GM12878 (cell line): ENCODE data around the gene ARID3B. TPM values are rescaled to one million over a fixed set of nuclear protein-coding genes. Genes with fewer than 3 reads are reported as not detected.

ENCODE experiments used
- BCL11A ChIP-seq: IDR thresholded peaks from 2 replicates; pipeline ENCODE4 v1.6.1; 2011; ENCODE audit warnings: low read depth, low read length
- BCL3 ChIP-seq: IDR thresholded peaks from 2 replicates; pipeline ENCODE4 v1.6.1; 2011; ENCODE audit warnings: borderline replicate concordance, low read depth, mild to moderate bottlenecking, moderate library complexity, low read length; ENCODE audit not compliant: insufficient read depth, poor library complexity, severe bottlenecking
- BMI1 ChIP-seq: fragments of 450-650 bp; IDR thresholded peaks from 2 replicates; pipeline ENCODE4 v1.6.1; 2016; ENCODE audit warnings: mild to moderate bottlenecking, moderate library complexity, borderline replicate concordance
- CBX3 ChIP-seq: fragments of 200-600 bp; sonication (generic); IDR thresholded peaks from 2 replicates; pipeline ENCODE4 v1.6.1; 2016; ENCODE audit warnings: low read depth, borderline replicate concordance
- GABPA ChIP-seq: IDR thresholded peaks from 2 replicates; pipeline ENCODE4 v1.6.1; 2014; ENCODE audit warnings: antibody characterized with exemption, low read depth, mild to moderate bottlenecking, inconsistent platforms
- GATAD2B ChIP-seq: fragments of 450-650 bp; conservative IDR thresholded peaks from 2 replicates; pipeline ENCODE4 v1.6.1; 2017; ENCODE audit warnings: low read depth, mild to moderate bottlenecking, moderate library complexity
- HDAC6 ChIP-seq: fragments of 200-600 bp; sonication (generic); IDR thresholded peaks from one replicate; pipeline ENCODE4 v1.8.0; 2017; ENCODE audit warnings: antibody characterized with exemption; ENCODE audit not compliant: unreplicated experiment
- HDGF ChIP-seq: fragments of 450-650 bp; IDR thresholded peaks from 2 replicates; pipeline ENCODE4 v1.6.1; 2016; ENCODE audit warnings: antibody characterized with exemption
- IRF3 ChIP-seq: fragments of 450-650 bp; IDR thresholded peaks from 2 replicates; pipeline ENCODE4 v1.6.1; 2014; ENCODE audit warnings: mild to moderate bottlenecking
- MYC ChIP-seq: IDR thresholded peaks from 2 replicates; pipeline ENCODE4 v1.6.1; 2011; ENCODE audit warnings: mild to moderate bottlenecking, low read length, moderate library complexity, inconsistent platforms; ENCODE audit not compliant: insufficient read depth, insufficient replicate concordance, insufficient read length, severe bottlenecking
- POU2F2 ChIP-seq: IDR thresholded peaks from 3 replicates; pipeline ENCODE4 v1.6.1; 2011; ENCODE audit warnings: low read depth, mild to moderate bottlenecking, low read length, borderline replicate concordance
- RB1 ChIP-seq: fragments of 450-650 bp; formaldehyde crosslinking; IDR thresholded peaks from 2 replicates; pipeline ENCODE4 v1.6.1; 2017; ENCODE audit warnings: mild to moderate bottlenecking, borderline replicate concordance
- RCOR1 ChIP-seq: conservative IDR thresholded peaks from 2 replicates; pipeline ENCODE4 v1.6.1; 2012; ENCODE audit warnings: low read depth, low read length, improper control_type of control experiment
- RUNX3 ChIP-seq: IDR thresholded peaks from 2 replicates; pipeline ENCODE4 v1.6.1; 2012; ENCODE audit warnings: low read length, inconsistent platforms
- SMC3 ChIP-seq: IDR thresholded peaks from 2 replicates; pipeline ENCODE4 v1.6.1; 2011; ENCODE audit warnings: low read length, improper control_type of control experiment, borderline replicate concordance
- SP1 ChIP-seq: IDR thresholded peaks from one replicate; pipeline ENCODE4 v1.6.1; 2011; ENCODE audit warnings: low read depth, low read length
- SREBF1 ChIP-seq: IDR thresholded peaks from 2 replicates; pipeline ENCODE4 v1.6.1; 2012; ENCODE audit warnings: mild to moderate bottlenecking, low read length
- STAT1 ChIP-seq: fragments of 450-650 bp; conservative IDR thresholded peaks from 2 replicates; pipeline ENCODE4 v1.6.1; 2014; ENCODE audit warnings: antibody characterized with exemption, mild to moderate bottlenecking
- TARDBP ChIP-seq: IDR thresholded peaks from 2 replicates; pipeline ENCODE4 v1.6.1; 2016; ENCODE audit warnings: borderline replicate concordance
- TBL1XR1 ChIP-seq: IDR thresholded peaks from 2 replicates; pipeline ENCODE4 v1.6.1; 2012; ENCODE audit warnings: low read depth, low read length, improper control_type of control experiment
- WRNIP1 ChIP-seq: IDR thresholded peaks from 2 replicates; pipeline ENCODE4 v1.6.1; 2011; ENCODE audit warnings: low read depth, low read length, improper control_type of control experiment, borderline replicate concordance
- YBX1 ChIP-seq: fragments of 450-650 bp; IDR thresholded peaks from 2 replicates; pipeline ENCODE4 v1.6.1; 2016; ENCODE audit warnings: antibody characterized with exemption
- ZNF207 ChIP-seq: fragments of 450-650 bp; IDR thresholded peaks from 2 replicates; pipeline ENCODE4 v1.6.1; 2014; ENCODE audit warnings: antibody characterized with exemption, mild to moderate bottlenecking, borderline replicate concordance
- ZNF24 ChIP-seq: fragments of 450-650 bp; IDR thresholded peaks from 2 replicates; pipeline ENCODE4 v1.6.1; 2017; ENCODE audit warnings: antibody characterized with exemption, mild to moderate bottlenecking
- polyA plus RNA-seq, 11 experiments: library from polyadenylated mRNA; depleted of rRNA in 4 of 11; unstranded in 6 of 11; stranded (reverse) in 5 of 11; fragments of >200 nt; fragmentation: Nextera tagmentation in 4 of 11; fragmentation: Illumina TruSeq in 1 of 11; extraction: Ambion mirVana in 4 of 11; extraction: Trizol in 1 of 11; gene quantifications; 1 replicate in 1 of 11; 2 replicates in 10 of 11; pipeline versions ENCODE4 v1.2.1 to v1.2.3, GENCODE V29; 2011 to 2016; ENCODE audit warnings: inconsistent platforms in 2 of 11, missing spikeins in 2 of 11, low read depth in 1 of 11
- total RNA-seq, 4 experiments: library from RNA; depleted of rRNA in 3 of 4; stranded (reverse); fragments of >200 nt in 3 of 4; fragmentation: Illumina TruSeq in 1 of 4; extraction: Trizol in 1 of 4; gene quantifications; 2 replicates each; pipeline versions ENCODE4 v1.2.1 to v1.2.3, GENCODE V29; 2013 to 2021
- TF ChIP-seq, protein P1 (sequence below): fragments of 450-650 bp; IDR thresholded peaks from 2 replicates; pipeline ENCODE4 v1.6.1; 2017; ENCODE audit warnings: antibody characterized with exemption, mild to moderate bottlenecking, moderate library complexity
- TF ChIP-seq, protein P2 (sequence below): IDR thresholded peaks from 2 replicates; pipeline ENCODE4 v1.6.1; 2012; ENCODE audit warnings: low read length, inconsistent platforms

Gene ARID3B
- total and polyA plus RNA-seq, 10 of the 15 experiments (the other 5 are each of a cell fraction or from before 2014, with no cell fraction given): 1.1 to 33.4 (median 24.0) TPM

- no peak for TF ChIP-seq BCL3
- no peak for TF ChIP-seq TARDBP
- TF ChIP-seq CBX3: no peak
- TF ChIP-seq SREBF1: no peak
- no peak for TF ChIP-seq ZNF207
- no peak for TF ChIP-seq TBL1XR1
- TF ChIP-seq BMI1: no peak
- no peak for TF ChIP-seq GABPA
- TF ChIP-seq HDAC6: no peak
- TF ChIP-seq SMC3: peak; percentile 80
- no peak for TF ChIP-seq MYC
- TF ChIP-seq BCL11A: no peak
- TF ChIP-seq RCOR1: no peak
- no peak for TF ChIP-seq RB1
- TF ChIP-seq POU2F2: no peak
- TF ChIP-seq IRF3: no peak
- no peak for TF ChIP-seq YBX1
- TF ChIP-seq, protein P1, sequence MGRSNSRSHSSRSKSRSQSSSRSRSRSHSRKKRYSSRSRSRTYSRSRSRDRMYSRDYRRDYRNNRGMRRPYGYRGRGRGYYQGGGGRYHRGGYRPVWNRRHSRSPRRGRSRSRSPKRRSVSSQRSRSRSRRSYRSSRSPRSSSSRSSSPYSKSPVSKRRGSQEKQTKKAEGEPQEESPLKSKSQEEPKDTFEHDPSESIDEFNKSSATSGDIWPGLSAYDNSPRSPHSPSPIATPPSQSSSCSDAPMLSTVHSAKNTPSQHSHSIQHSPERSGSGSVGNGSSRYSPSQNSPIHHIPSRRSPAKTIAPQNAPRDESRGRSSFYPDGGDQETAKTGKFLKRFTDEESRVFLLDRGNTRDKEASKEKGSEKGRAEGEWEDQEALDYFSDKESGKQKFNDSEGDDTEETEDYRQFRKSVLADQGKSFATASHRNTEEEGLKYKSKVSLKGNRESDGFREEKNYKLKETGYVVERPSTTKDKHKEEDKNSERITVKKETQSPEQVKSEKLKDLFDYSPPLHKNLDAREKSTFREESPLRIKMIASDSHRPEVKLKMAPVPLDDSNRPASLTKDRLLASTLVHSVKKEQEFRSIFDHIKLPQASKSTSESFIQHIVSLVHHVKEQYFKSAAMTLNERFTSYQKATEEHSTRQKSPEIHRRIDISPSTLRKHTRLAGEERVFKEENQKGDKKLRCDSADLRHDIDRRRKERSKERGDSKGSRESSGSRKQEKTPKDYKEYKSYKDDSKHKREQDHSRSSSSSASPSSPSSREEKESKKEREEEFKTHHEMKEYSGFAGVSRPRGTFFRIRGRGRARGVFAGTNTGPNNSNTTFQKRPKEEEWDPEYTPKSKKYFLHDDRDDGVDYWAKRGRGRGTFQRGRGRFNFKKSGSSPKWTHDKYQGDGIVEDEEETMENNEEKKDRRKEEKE: peak; percentile 2; the same call in 1 of the 2 replicates
- no peak for TF ChIP-seq STAT1
- TF ChIP-seq SP1: no peak
- TF ChIP-seq, protein P2, sequence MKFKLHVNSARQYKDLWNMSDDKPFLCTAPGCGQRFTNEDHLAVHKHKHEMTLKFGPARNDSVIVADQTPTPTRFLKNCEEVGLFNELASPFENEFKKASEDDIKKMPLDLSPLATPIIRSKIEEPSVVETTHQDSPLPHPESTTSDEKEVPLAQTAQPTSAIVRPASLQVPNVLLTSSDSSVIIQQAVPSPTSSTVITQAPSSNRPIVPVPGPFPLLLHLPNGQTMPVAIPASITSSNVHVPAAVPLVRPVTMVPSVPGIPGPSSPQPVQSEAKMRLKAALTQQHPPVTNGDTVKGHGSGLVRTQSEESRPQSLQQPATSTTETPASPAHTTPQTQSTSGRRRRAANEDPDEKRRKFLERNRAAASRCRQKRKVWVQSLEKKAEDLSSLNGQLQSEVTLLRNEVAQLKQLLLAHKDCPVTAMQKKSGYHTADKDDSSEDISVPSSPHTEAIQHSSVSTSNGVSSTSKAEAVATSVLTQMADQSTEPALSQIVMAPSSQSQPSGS: no peak
- no peak for TF ChIP-seq WRNIP1
- TF ChIP-seq HDGF: peak; percentile 84; the same call in 1 of the 2 replicates
- no peak for TF ChIP-seq RUNX3
- no peak for TF ChIP-seq ZNF24
- no peak for TF ChIP-seq GATAD2B
Measured at GRCh38 chr15:74620636-74621545, 79.9 kb downstream of the ARID3B start (continued).
